NCI-H1417 treated with DMSO at 0.1 percent for 48 hours (cell line): ENCODE results near the gene NT5DC1.
A peak's percentile ranks its signal among the peaks of the same experiment; 100 is the strongest.

ENCODE experiments used
- DNase-seq: peaks from one replicate; lab custom pipeline; 2025; lab: John Stamatoyannopoulos, UW

NT5DC1 gene

GRCh38 chr6:116246089-116246488 is 145.4 kb downstream of the NT5DC1 start:
- DNase-seq: no peak

DNA sequence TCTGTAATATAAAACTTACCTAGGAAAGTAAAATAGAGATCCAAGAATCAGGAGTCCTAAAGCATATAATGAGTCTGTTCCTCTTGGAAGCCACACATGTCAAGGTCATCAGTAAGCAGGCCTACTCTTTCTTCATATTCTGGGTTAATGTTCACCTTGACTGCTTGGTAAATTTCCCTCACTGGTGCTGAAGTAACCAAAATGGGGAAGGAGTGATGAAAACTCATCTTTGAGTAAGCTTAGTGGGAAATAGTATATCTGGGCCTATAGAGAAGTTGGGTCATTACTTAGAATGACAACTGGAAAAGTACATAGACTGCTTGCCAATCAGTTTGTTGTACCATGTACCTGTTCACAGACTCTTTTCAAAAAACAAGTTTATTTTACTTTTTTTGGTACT is 146.6 kb downstream of the NT5DC1 start:
- DNase-seq: no peak

GRCh38 chr6:116248577-116248976 is 147.9 kb downstream of the NT5DC1 start:
- DNase-seq: no peak

DNA sequence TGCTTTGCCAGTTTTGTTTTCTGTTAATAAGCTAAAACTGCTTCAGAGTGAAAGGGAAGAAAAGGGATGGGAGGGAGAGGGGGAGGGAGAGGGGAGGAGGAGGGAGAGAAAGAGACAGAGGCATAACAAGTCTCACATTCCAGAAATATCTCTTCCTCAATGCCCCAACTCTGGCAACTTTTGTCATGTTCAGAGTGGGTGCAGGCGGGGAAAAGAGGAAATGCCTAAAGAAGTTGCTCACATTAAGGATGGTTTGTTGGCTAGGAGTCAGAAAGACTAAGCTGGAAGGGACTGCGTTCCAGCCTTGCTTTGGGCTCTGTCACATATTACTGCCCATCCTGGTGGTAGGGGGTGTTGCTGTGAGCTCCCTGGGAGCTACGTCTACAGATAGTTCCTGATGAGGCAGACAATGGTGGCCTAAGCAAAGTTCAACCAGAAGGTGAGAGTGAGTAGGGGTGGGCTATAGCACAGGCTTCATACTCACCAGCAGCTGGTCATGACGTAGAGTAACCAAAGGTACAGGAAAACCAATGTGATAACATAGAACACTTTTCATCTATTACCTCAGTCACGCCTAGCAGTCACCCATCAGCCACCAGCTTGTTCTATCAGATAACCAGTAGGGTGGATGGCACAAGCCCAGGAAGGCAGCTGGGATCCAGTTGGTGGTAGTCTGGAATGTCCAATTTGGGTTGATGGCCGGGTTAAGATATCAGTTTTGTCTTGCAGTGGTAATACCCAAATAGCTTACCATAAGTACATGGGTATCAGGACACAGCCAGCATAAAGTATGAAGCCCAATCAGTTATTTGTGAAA is 151.1 kb downstream of the NT5DC1 start:
- no peak for DNase-seq

DNA sequence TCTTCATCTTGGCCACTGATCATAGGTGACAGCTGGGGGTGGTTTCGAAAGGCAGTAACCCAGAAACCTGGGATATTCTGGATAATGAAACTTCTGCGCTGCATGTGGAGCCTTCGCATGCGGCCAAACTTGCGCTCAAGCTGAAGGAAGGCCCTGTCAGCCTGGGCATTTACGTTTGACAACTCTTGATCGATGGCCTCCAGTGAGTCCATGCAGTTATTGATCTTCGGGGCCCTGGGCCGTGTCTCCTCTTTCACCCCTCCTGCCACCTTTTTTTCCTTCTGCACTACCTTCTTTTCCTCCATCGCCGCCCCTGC is 152.5 kb downstream of the NT5DC1 start:
- no peak for DNase-seq

DNA sequence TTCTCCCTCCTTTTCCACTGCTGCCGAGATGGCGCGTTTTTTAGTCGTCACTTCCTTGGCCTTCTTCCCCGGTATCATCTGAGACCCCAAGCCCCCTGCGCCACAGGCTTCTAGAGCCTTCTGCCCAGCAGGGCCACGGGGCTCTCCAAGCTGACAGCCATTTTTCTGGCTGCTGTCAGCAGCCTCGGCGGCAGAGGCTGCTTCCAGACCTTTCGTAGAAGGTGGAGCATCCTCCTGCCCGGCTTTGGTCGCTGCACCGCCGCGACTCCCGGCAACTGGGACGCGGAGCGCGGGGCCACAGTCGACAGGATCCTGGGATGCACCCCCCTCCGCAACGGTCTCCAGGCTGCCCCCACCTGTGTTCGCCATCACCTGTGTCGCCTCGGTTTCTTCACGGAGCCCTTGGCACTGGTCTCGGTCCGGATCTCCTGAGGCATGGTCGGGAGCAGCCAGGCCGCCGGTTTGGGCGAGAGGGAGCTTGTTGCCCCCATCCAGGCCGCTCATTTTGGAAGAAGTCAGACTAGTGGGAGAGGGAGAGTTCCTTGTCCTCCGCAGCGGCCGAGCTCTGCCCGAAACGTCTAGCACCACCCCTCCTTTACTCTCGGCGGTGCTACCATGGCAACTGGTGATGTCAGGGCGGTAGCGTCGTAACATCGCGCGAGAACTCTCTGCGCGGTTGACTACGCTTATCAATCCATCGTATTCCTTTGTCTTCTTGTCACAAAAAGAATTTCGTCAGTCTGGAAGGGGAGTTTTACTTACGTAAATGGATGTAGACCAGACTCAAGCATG is 153.0 kb downstream of the NT5DC1 start, which contains the start of gene TSPYL4:
TSPYL4 (minus strand) TSS at position 571 of the 792 bp plus-strand sequence; CDS start at position 504, 67 bp downstream.
- DNase-seq: peak; percentile 82

- DNase-seq: no peak
These were observed 153.8 kb downstream of the NT5DC1 start for GRCh38 chr6:116254297-116255056.

GRCh38 chr6:116255246-116255800 is 154.7 kb downstream of the NT5DC1 start:
- no peak for DNase-seq

DNA sequence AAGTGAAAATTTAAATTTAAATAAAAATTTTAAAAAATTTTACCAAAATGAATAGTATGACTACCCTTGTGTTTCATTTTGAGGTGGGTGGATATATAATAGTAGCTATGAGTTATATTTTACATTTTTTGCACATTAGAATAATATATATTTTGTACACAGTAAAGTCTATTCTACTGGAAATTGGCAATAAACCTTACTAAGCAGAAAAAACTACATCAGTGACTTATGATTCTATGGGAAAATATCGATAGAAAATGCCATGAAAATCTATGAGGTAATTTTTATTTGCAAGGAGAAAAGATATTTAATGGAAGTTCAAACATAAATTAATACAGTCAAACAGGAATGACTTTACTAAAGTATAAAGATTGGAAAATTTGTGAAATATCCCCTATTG is 156.0 kb downstream of the NT5DC1 start:
- DNase-seq: no peak

DNA sequence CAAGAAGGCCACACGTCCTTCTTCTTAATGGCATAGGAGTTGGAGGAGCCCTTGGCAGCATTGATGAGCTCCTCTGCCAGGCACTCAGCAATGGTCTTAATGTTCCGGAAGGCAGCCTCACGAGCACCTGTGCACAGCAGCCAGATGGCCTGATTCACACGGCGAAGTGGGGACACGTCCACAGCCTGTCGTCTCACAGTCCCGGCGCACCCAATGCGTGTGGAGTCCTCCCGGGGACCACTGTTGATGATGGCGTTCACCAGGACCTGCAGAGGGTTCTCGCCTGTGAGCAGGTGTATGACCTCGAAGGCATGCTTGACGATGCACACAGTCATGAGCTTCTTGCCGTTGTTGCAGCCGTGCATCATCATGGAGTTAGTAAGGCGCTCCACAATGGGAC is 157.9 kb downstream of the NT5DC1 start:
- no peak for DNase-seq

DNA sequence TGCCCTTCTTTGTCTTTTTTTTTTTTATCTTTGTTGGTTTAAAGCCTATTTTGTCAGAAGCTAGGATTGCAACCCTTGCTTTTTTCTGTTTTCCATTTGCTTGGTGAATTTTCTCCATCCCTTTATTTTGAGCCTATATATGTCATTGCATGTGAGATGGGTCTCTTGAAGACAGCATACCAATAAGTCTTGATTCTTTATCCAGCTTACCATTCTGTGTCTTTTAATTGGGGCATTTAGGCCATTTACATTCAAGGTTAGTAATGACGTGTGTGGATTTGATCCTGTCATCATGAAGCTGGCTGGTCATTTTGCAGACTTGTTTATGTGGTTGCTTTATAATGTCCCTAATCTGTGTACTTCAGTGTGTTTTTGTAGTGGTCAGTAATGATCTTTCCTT is 162.7 kb downstream of the NT5DC1 start:
- DNase-seq: no peak

GRCh38 chr6:116265041-116265829 is 164.6 kb downstream of the NT5DC1 start:
- no peak for DNase-seq

- DNase-seq: no peak
These were observed 166.2 kb downstream of the NT5DC1 start for GRCh38 chr6:116266803-116267202.

GRCh38 chr6:116267836-116268588 is 167.4 kb downstream of the NT5DC1 start:
- no peak for DNase-seq

DNA sequence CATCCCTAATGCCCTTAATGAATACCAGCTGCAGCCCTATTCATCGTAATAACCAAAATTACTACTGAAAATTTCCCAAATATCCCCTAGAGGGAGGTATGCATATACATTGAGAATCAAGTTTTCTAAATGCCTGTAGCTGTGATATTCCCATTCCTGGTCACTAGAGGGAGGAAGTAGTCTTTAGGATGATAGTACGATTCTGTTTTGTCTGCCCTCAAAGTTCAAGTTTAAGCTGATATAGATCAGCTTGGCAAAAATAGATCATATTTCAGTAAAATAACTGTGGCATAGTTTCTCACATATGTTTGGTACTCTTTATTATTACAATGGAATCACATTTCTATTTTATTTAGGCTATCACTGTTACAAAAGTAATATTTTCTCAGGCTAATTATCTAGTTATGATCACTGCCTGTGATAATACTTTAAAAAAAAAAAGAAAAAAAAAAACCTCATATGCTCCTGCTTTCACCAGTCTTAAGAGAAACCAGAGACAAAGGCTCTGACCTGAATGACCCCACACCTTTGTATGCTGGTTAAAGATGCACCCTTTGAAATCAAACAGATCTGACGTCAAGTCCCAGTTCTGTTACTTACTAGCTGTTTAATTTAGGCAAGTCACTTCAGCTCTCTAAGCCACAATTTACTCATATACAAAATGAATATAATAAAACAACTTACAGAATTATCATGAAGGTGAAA is 168.1 kb downstream of the NT5DC1 start:
- peak; percentile 21 for DNase-seq

- no peak for DNase-seq
These were observed 170.6 kb downstream of the NT5DC1 start for GRCh38 chr6:116271149-116271708.

DNA sequence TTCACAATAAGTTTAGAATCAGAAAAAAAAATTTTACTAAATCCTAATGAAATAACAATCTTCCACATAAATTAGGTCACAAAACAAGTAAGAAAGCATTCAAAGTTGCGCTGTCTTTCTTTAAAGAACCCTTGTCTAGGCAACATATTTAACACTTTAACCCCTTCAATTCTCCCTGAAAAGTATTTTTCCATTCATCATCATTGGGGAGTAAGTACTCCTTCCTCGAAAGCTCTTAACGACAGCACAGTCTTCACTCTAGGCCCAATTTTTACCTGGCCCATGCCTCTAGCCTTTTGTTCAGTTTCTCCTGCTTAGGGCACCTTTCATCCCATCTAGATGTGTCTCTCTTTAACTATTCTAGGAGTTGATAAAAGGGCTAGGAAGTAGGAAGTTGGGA is 176.5 kb downstream of the NT5DC1 start:
- DNase-seq: no peak

DNA sequence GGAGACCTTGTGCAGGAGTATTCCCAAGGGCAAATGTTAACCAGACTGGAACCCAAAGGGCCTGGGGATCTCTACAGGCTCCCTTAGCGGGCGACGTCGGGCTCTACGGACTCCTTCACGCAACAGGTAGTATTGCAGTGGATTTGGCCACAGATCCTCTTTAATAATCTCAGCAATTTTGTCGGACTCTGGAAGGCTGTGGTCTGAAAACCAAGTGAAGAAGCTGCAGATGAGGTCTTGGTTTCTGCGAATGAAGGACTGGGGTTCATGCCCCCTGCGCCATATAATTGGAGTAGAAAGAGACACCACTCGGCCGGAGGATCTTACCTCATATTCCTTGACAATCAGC is 177.8 kb downstream of the NT5DC1 start:
- no peak for DNase-seq

- no peak for DNase-seq
These were observed 178.2 kb downstream of the NT5DC1 start for GRCh38 chr6:116278854-116279231.
